ENCODE results near the gene STK16. TPM values are rescaled to one million over a fixed set of nuclear protein-coding genes. Genes with fewer than 3 reads are reported as not detected.

Gene STK16
- total and polyA plus RNA-seq, 2 of the 13 experiments (the other 11 are each of a cell fraction or from before 2014, with no cell fraction given) = 28.0 to 50.9 TPM

DNA sequence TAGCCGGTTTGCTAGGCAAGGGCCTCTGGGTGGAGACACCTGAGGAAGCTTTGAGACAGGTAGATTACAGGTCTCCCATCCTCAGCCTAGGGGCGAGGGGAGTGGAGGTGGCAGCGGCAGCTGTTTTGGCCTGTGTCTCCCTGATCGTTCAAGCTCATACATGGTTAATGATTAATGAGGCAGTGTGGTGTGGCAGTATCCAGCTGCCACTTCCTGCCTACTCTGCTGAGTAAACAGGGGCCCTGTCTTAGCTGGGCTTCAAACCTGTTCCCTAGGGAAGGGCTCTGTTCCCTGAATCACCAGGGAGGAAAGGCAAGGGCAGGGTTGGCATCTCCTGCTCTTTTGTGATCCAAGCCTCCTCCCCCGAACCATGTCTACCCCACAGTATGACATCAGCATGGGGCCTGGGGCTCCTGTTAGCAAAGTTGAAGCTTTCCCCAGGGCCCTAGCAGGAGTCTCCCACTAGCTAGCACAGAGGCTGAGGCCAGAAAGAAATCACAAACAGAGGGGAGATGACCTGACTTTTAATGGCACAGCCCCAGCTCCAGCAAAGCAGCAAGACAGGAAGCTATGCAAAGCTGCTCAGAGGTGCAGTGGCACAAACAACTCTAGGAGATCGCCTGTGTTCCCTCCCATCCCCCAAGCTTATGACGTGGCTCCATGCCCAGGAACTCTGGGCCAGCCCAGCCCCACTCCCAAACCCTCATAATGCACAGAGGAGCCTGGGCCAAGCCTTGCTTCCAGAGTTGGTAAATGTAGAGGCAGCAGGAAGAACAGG is 4.1 kb downstream of the STK16 start (continued):
- TF ChIP-seq, protein P1, sequence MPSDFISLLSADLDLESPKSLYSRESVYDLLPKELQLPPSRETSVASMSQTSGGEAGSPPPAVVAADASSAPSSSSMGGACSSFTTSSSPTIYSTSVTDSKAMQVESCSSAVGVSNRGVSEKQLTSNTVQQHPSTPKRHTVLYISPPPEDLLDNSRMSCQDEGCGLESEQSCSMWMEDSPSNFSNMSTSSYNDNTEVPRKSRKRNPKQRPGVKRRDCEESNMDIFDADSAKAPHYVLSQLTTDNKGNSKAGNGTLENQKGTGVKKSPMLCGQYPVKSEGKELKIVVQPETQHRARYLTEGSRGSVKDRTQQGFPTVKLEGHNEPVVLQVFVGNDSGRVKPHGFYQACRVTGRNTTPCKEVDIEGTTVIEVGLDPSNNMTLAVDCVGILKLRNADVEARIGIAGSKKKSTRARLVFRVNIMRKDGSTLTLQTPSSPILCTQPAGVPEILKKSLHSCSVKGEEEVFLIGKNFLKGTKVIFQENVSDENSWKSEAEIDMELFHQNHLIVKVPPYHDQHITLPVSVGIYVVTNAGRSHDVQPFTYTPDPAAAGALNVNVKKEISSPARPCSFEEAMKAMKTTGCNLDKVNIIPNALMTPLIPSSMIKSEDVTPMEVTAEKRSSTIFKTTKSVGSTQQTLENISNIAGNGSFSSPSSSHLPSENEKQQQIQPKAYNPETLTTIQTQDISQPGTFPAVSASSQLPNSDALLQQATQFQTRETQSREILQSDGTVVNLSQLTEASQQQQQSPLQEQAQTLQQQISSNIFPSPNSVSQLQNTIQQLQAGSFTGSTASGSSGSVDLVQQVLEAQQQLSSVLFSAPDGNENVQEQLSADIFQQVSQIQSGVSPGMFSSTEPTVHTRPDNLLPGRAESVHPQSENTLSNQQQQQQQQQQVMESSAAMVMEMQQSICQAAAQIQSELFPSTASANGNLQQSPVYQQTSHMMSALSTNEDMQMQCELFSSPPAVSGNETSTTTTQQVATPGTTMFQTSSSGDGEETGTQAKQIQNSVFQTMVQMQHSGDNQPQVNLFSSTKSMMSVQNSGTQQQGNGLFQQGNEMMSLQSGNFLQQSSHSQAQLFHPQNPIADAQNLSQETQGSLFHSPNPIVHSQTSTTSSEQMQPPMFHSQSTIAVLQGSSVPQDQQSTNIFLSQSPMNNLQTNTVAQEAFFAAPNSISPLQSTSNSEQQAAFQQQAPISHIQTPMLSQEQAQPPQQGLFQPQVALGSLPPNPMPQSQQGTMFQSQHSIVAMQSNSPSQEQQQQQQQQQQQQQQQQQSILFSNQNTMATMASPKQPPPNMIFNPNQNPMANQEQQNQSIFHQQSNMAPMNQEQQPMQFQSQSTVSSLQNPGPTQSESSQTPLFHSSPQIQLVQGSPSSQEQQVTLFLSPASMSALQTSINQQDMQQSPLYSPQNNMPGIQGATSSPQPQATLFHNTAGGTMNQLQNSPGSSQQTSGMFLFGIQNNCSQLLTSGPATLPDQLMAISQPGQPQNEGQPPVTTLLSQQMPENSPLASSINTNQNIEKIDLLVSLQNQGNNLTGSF (CRISPR knock-in tag; IDR thresholded peaks at IDR 0.05) = no peak
- TF ChIP-seq, protein P2, sequence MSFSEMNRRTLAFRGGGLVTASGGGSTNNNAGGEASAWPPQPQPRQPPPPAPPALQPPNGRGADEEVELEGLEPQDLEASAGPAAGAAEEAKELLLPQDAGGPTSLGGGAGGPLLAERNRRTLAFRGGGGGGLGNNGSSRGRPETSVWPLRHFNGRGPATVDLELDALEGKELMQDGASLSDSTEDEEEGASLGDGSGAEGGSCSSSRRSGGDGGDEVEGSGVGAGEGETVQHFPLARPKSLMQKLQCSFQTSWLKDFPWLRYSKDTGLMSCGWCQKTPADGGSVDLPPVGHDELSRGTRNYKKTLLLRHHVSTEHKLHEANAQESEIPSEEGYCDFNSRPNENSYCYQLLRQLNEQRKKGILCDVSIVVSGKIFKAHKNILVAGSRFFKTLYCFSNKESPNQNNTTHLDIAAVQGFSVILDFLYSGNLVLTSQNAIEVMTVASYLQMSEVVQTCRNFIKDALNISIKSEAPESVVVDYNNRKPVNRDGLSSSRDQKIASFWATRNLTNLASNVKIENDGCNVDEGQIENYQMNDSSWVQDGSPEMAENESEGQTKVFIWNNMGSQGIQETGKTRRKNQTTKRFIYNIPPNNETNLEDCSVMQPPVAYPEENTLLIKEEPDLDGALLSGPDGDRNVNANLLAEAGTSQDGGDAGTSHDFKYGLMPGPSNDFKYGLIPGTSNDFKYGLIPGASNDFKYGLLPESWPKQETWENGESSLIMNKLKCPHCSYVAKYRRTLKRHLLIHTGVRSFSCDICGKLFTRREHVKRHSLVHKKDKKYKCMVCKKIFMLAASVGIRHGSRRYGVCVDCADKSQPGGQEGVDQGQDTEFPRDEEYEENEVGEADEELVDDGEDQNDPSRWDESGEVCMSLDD (CRISPR knock-in tag; IDR thresholded peaks at IDR 0.05; ENCODE audit: borderline replicate concordance) = no peak
- TF ChIP-seq REPIN1 (CRISPR knock-in tag; IDR thresholded peaks at IDR 0.05; ENCODE audit: borderline replicate concordance, low read depth) (peak; percentile 89), NFE2L2 (IDR thresholded peaks at IDR 0.05; ENCODE audit: low read length) (no peak), IKZF1 (IDR thresholded peaks at IDR 0.05) (no peak), MYPOP (CRISPR knock-in tag; IDR thresholded peaks at IDR 0.05) (0 out of 2 replicates have a peak, but pooled peaks have one; percentile 71), SIN3A (IDR thresholded peaks at IDR 0.05; ENCODE audit: borderline replicate concordance, low read depth, low read length) (peak; percentile 60), NFYB (CRISPR knock-in tag; IDR thresholded peaks at IDR 0.05) (0 out of 2 replicates have a peak, but pooled peaks have one; percentile 6), ZZZ3 (CRISPR knock-in tag; IDR thresholded peaks at IDR 0.05; ENCODE audit: borderline replicate concordance) (no peak), AKAP8 (CRISPR knock-in tag; IDR thresholded peaks at IDR 0.05) (peak; percentile 58; the same call in 1 of the 2 replicates), MAX (IDR thresholded peaks at IDR 0.05) (peak; percentile 71), HNRNPH1 (optimal IDR thresholded peaks at IDR 0.05; ENCODE audit: low read depth, low read length) (no peak), SP5 (CRISPR knock-in tag; IDR thresholded peaks at IDR 0.05; ENCODE audit: borderline replicate concordance, low read depth) (0 out of 2 replicates have a peak, but pooled peaks have one; percentile 25), MTA1 (CRISPR knock-in tag; IDR thresholded peaks at IDR 0.05; ENCODE audit: borderline replicate concordance) (peak; percentile 64; the same call in 1 of the 2 replicates), HNRNPL (IDR thresholded peaks at IDR 0.05; ENCODE audit: low read depth, low read length) (peak; percentile 60; the same call in 1 of the 2 replicates), ZBTB3 (CRISPR knock-in tag; IDR thresholded peaks at IDR 0.05; ENCODE audit: borderline replicate concordance, low read depth) (peak; percentile 98)
- TF ChIP-seq, protein P3, sequence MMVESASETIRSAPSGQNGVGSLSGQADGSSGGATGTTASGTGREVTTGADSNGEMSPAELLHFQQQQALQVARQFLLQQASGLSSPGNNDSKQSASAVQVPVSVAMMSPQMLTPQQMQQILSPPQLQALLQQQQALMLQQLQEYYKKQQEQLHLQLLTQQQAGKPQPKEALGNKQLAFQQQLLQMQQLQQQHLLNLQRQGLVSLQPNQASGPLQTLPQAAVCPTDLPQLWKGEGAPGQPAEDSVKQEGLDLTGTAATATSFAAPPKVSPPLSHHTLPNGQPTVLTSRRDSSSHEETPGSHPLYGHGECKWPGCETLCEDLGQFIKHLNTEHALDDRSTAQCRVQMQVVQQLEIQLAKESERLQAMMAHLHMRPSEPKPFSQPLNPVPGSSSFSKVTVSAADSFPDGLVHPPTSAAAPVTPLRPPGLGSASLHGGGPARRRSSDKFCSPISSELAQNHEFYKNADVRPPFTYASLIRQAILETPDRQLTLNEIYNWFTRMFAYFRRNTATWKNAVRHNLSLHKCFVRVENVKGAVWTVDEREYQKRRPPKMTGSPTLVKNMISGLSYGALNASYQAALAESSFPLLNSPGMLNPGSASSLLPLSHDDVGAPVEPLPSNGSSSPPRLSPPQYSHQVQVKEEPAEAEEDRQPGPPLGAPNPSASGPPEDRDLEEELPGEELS (CRISPR knock-in tag; IDR thresholded peaks at IDR 0.05) = peak; percentile 86
